Measurements from ENCODE around the gene DPYSL5.

DNA sequence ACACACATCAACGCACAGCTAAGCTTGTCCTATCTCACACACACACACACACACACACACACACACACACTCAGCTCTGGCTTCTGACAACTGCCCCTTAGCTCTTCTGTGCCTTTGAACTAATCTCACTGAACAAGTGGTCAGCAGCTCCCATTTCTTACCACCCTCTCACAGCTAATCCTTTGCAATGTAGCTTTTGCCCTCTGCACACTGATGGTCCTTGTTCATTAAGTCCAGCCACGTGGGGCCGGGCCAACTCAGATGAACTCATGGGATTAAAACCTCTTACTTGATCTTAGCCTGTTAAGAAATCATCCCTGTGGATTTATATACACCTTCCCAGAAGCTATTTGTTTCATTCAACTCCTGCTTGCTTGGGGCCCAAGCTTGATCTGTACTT, 36.6 kb downstream of the DPYSL5 start:
- TF ChIP-seq, protein P1, sequence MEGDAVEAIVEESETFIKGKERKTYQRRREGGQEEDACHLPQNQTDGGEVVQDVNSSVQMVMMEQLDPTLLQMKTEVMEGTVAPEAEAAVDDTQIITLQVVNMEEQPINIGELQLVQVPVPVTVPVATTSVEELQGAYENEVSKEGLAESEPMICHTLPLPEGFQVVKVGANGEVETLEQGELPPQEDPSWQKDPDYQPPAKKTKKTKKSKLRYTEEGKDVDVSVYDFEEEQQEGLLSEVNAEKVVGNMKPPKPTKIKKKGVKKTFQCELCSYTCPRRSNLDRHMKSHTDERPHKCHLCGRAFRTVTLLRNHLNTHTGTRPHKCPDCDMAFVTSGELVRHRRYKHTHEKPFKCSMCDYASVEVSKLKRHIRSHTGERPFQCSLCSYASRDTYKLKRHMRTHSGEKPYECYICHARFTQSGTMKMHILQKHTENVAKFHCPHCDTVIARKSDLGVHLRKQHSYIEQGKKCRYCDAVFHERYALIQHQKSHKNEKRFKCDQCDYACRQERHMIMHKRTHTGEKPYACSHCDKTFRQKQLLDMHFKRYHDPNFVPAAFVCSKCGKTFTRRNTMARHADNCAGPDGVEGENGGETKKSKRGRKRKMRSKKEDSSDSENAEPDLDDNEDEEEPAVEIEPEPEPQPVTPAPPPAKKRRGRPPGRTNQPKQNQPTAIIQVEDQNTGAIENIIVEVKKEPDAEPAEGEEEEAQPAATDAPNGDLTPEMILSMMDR (IDR thresholded peaks at IDR 0.05; ENCODE audit: low read length): no peak
- no peak for TF ChIP-seq EZH2 (IDR thresholded peaks at IDR 0.05; ENCODE audit: borderline replicate concordance, low read length)
